Astrocyte (in vitro differentiated cells and primary cell): ENCODE data around the gene RASL10A. TPM values are rescaled to one million over a fixed set of nuclear protein-coding genes. Genes with fewer than 3 reads are reported as not detected.

ENCODE experiments used
- DNase-seq: peaks from one replicate; pipeline ENCODE4 v3.0.0-alpha.2; 2010; ENCODE audit warnings: low read depth
- FAIRE-seq: peaks from 2 replicates; lab custom pipeline; 2011; peaks lifted over from hg19 to GRCh38; lab: Jason Lieb, UNC
- H2AFZ ChIP-seq: 2 replicates; pipeline ENCODE4 v1.6.0; 2012; ENCODE audit warnings: low read depth, low read length, inconsistent platforms
- H3K27ac ChIP-seq: 2 replicates; pipeline ENCODE4 v1.5.1; 2011; ENCODE audit warnings: low read depth, low read length, inconsistent platforms
- H3K27me3 ChIP-seq: 2 replicates; pipeline ENCODE4 v1.6.0; 2011; ENCODE audit warnings: low read length, inconsistent platforms; ENCODE audit not compliant: insufficient read depth
- H3K36me3 ChIP-seq: 2 replicates; pipeline ENCODE4 v1.5.1; 2011; ENCODE audit warnings: low read length, inconsistent platforms; ENCODE audit not compliant: insufficient read depth
- H3K4me1 ChIP-seq: 2 replicates; pipeline ENCODE4 v1.5.1; 2011; ENCODE audit warnings: low read length, inconsistent platforms; ENCODE audit not compliant: insufficient read depth
- H3K4me2 ChIP-seq: 2 replicates; pipeline ENCODE4 v1.6.0; 2012; ENCODE audit warnings: low read length, inconsistent platforms
- H3K4me3 ChIP-seq: 2 replicates; pipeline ENCODE4 v1.5.1; 2011; ENCODE audit warnings: low read depth, mild to moderate bottlenecking, low read length, inconsistent platforms; ENCODE audit not compliant: insufficient read depth
- H3K79me2 ChIP-seq: 2 replicates; pipeline ENCODE4 v1.6.0; 2012; ENCODE audit warnings: mild to moderate bottlenecking, low read length, inconsistent platforms; ENCODE audit not compliant: insufficient read depth
- H3K9ac ChIP-seq: 2 replicates; pipeline ENCODE4 v1.6.0; 2012; ENCODE audit warnings: mild to moderate bottlenecking, low read length, inconsistent platforms
- H3K9me3 ChIP-seq: 2 replicates; pipeline ENCODE4 v1.5.1; 2012; ENCODE audit warnings: low read depth, mild to moderate bottlenecking, low read length, inconsistent platforms; ENCODE audit not compliant: insufficient read depth
- H4K20me1 ChIP-seq: 2 replicates; pipeline ENCODE4 v1.6.0; 2012; ENCODE audit warnings: low read length, inconsistent platforms; ENCODE audit not compliant: insufficient read depth
- H3K27ac Mint-ChIP-seq: one replicate; pipeline ENCODE4 v1.8.0; 2021; ENCODE audit warnings: mild to moderate bottlenecking, mixed read lengths; ENCODE audit not compliant: unreplicated experiment
- H3K27me3 Mint-ChIP-seq: one replicate; pipeline ENCODE4 v1.8.0; 2021; ENCODE audit warnings: low read depth, mixed read lengths; ENCODE audit not compliant: unreplicated experiment
- H3K36me3 Mint-ChIP-seq: one replicate; pipeline ENCODE4 v1.8.0; 2021; ENCODE audit warnings: low read depth, mixed read lengths; ENCODE audit not compliant: unreplicated experiment
- H3K4me1 Mint-ChIP-seq: one replicate; pipeline ENCODE4 v1.8.0; 2021; ENCODE audit warnings: low read depth, mixed read lengths; ENCODE audit not compliant: unreplicated experiment
- H3K4me3 Mint-ChIP-seq: one replicate; pipeline ENCODE4 v1.8.0; 2021; ENCODE audit warnings: mild to moderate bottlenecking, moderate library complexity, mixed read lengths; ENCODE audit not compliant: unreplicated experiment
- H3K9me3 Mint-ChIP-seq: one replicate; pipeline ENCODE4 v1.8.0; 2021; ENCODE audit warnings: mild to moderate bottlenecking, mixed read lengths; ENCODE audit not compliant: unreplicated experiment
- EZH2 ChIP-seq: IDR thresholded peaks from 2 replicates; pipeline ENCODE4 v1.6.1; 2012; ENCODE audit warnings: mild to moderate bottlenecking, low read length, inconsistent platforms; ENCODE audit not compliant: insufficient read depth
- total RNA-seq: library from RNA; stranded (reverse); gene quantifications from 2 replicates; pipeline ENCODE4 v1.2.1, GENCODE V29; 2021
- TF ChIP-seq, protein P1 (sequence below): IDR thresholded peaks from 2 replicates; pipeline ENCODE4 v1.5.1; 2011; ENCODE audit warnings: low read depth, mild to moderate bottlenecking, inconsistent platforms, low read length, moderate library complexity; ENCODE audit not compliant: insufficient read depth

The RASL10A gene
- total RNA-seq, 1 donor from 2014 or later = 1.5 TPM

DNA sequence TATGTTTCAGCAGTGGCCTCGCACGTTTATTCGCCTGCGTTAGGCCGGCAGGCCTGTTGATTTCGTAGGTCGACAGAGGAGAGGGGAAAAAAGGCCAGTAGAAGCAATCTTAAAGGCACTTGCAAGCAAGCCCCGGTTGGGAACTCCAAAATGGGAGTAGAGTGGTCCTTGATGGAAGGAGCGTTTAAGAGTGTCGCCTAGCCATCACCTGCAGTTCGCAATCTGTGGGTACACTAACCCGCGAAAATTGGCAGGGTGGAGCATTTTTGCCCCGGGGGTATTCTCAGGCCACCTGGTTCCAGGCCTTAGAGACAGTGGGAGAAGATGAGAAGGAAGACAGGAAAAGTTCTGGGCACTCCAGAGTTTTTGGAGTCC is 46.3 kb downstream of the RASL10A start:
- H3K27me3 ChIP-seq = no peaks in the 10 kb centered on the region
- peak overlapping the region; percentile 89 for H3K4me2 ChIP-seq
- Mint-ChIP-seq H3K27me3 (no peaks in the 10 kb centered on the region), H3K4me1 (peaks cover 43% of the 10 kb centered on the region), H3K27ac (peak overlapping the region; percentile 96), H3K9me3 (no peaks in the 10 kb centered on the region), H3K4me3 (peak overlapping the region; percentile 95), H3K36me3 (peaks cover 10% of the 10 kb centered on the region)
- H3K4me3 ChIP-seq = peak overlapping the region; percentile 98
- DNase-seq (no peak), FAIRE-seq (no peak)
- H3K79me2 ChIP-seq = peaks cover 86% of the 10 kb centered on the region
- H2AFZ ChIP-seq = no peak overlapping the region
- peak overlapping the region; percentile 100 for H3K9ac ChIP-seq
- no peaks in the 10 kb centered on the region for H3K9me3 ChIP-seq
- peaks cover 58% of the 10 kb centered on the region for H4K20me1 ChIP-seq
- peak overlapping the region; percentile 100 for H3K27ac ChIP-seq
- H3K4me1 ChIP-seq = peaks cover 38% of the 10 kb centered on the region
- TF ChIP-seq EZH2 = no peak
- TF ChIP-seq, protein P1, sequence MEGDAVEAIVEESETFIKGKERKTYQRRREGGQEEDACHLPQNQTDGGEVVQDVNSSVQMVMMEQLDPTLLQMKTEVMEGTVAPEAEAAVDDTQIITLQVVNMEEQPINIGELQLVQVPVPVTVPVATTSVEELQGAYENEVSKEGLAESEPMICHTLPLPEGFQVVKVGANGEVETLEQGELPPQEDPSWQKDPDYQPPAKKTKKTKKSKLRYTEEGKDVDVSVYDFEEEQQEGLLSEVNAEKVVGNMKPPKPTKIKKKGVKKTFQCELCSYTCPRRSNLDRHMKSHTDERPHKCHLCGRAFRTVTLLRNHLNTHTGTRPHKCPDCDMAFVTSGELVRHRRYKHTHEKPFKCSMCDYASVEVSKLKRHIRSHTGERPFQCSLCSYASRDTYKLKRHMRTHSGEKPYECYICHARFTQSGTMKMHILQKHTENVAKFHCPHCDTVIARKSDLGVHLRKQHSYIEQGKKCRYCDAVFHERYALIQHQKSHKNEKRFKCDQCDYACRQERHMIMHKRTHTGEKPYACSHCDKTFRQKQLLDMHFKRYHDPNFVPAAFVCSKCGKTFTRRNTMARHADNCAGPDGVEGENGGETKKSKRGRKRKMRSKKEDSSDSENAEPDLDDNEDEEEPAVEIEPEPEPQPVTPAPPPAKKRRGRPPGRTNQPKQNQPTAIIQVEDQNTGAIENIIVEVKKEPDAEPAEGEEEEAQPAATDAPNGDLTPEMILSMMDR = no peak
- peaks cover 35% of the 10 kb centered on the region for H3K36me3 ChIP-seq

DNA sequence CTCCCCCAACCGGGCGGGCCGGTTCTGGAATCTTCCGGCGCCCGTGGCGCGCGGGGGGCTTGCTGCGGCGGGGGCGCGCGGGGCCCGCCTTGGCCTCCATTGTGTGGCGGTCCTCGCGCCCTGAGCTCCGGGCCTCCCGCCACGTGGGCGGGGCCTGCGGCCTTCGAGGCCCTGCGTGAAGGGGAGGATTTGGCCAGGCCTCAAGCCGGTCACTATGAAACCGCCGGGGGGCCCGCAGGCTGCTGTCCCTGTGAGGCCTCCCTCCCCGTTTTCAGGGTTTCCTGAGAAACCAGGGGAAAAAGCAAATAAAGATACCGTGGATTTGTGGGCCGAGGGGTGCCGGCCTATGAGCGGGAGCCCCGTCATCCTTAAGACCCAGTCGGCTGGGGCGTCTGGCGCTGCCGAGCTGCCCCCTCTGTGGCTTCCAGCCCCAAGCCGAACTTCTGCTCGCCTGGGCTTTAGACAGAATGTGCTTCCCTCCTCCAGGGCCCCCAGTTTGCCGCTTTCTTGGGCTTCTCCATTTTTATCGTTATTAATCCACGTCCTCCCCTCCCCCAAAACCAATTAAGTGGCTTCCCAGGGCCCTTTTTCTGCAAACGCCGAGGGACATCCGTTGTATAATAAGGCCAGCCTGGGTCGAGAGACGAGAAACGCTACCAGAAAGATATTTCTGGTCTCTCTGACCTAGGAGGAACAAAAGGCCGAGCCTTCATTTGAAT is 46.8 kb downstream of the RASL10A start:
- H3K4me3 ChIP-seq = peak overlapping the region; percentile 98
- no peaks in the 10 kb centered on the region for H3K27me3 Mint-ChIP-seq
- H3K36me3 Mint-ChIP-seq = peaks cover 8% of the 10 kb centered on the region
- no peaks in the 10 kb centered on the region for H3K9me3 ChIP-seq
- H3K4me2 ChIP-seq = peak overlapping the region; percentile 89
- H3K9ac ChIP-seq = peak overlapping the region; percentile 100
- peak overlapping the region; percentile 95 for H3K4me3 Mint-ChIP-seq
- H3K79me2 ChIP-seq = peaks cover 80% of the 10 kb centered on the region
- H2AFZ ChIP-seq = peak overlapping the region; percentile 99
- DNase-seq (peak; percentile 47), FAIRE-seq (no peak)
- H3K27ac Mint-ChIP-seq = peak overlapping the region; percentile 99
- no peaks in the 10 kb centered on the region for H3K9me3 Mint-ChIP-seq
- H3K4me1 Mint-ChIP-seq = peaks cover 41% of the 10 kb centered on the region
- no peaks in the 10 kb centered on the region for H3K27me3 ChIP-seq
- H3K36me3 ChIP-seq = peaks cover 29% of the 10 kb centered on the region
- no peak for TF ChIP-seq EZH2
- TF ChIP-seq, protein P1 = no peak
- H3K4me1 ChIP-seq = peaks cover 38% of the 10 kb centered on the region
- peaks cover 52% of the 10 kb centered on the region for H4K20me1 ChIP-seq
- H3K27ac ChIP-seq = peak overlapping the region; percentile 100
